ENCODE results near the gene CCDC30. TPM values are rescaled to one million over a fixed set of nuclear protein-coding genes. Genes with fewer than 3 reads are reported as not detected.

The CCDC30 gene
- total RNA-seq, 4 donors from 2014 or later, result 1.1 to 2.7 (median 2.5) TPM

GRCh38 chr1:42450061-42450460 lies 13.0 kb upstream of the CCDC30 start:
- H3K9me3 ChIP-seq, result no peaks in the 10 kb centered on the region
- no peak overlapping the region for H3K4me3 ChIP-seq
- H3K36me3 ChIP-seq, result no peaks in the 10 kb centered on the region
- no peak for ATAC-seq
- TF ChIP-seq EP300 (IDR thresholded peaks at IDR 0.05) (no peak), CTCF (IDR thresholded peaks at IDR 0.05) (no peak), POLR2A (IDR thresholded peaks at IDR 0.05) (no peak), POLR2AphosphoS5 (IDR thresholded peaks at IDR 0.05) (no peak)
- H3K27me3 ChIP-seq, result no peaks in the 10 kb centered on the region
- H3K27ac ChIP-seq, result no peak overlapping the region
- peaks cover 0 to 3% (median 0%) of the 10 kb centered on the region in 3 donors for H3K4me1 ChIP-seq
- WGBS, 2 donors (ENCODE audit: low coverage in 1 of 2), result 63 to 100% methylated on average over 1 of the region's 1 CpG

GRCh38 chr1:42453386-42453785 lies 9.7 kb upstream of the CCDC30 start:
- Histone ChIP-seq H3K27me3 (no peaks in the 10 kb centered on the region), H3K4me1 (peaks cover 0 to 28% (median 9%) of the 10 kb centered on the region in 3 donors), H3K27ac (no peak overlapping the region), H3K9me3 (no peaks in the 10 kb centered on the region), H3K4me3 (no peak overlapping the region), H3K36me3 (peaks cover 0 to 6% of the 10 kb centered on the region in 2 donors)
- TF ChIP-seq EP300 (IDR thresholded peaks at IDR 0.05), result no peak
- TF ChIP-seq POLR2AphosphoS5 (IDR thresholded peaks at IDR 0.05), result no peak
- no peak for TF ChIP-seq CTCF (IDR thresholded peaks at IDR 0.05)
- no peak for TF ChIP-seq POLR2A (IDR thresholded peaks at IDR 0.05)
- no peak for ATAC-seq
- 77 to 78% methylated on average over 4 of the region's 4 CpGs for WGBS, 2 donors (ENCODE audit: low coverage in 1 of 2)

GRCh38 chr1:42454403-42454802 lies 8.7 kb upstream of the CCDC30 start:
- 95 to 100% methylated on average over 5 of the region's 5 CpGs for WGBS, 2 donors (ENCODE audit: low coverage in 1 of 2)

GRCh38 chr1:42456010-42456753 lies 6.9 kb upstream of the CCDC30 start, which contains the start of the genes PPCS and ZMYND12:
PPCS (plus strand) TSS chr1:42456543; CDS start chr1:42456566, 23 bp downstream.
ZMYND12 (minus strand) TSS chr1:42456022; CDS start chr1:42455997, 25 bp downstream.
- 0% methylated on average over 11 to 17 of the region's 66 CpGs for WGBS, 2 donors (ENCODE audit: low coverage in 1 of 2)

More at GRCh38 chr1:42454403-42454802, 8.7 kb upstream of the CCDC30 start:
- Histone ChIP-seq H3K27ac (no peak overlapping the region), H3K27me3 (no peaks in the 10 kb centered on the region), H3K9me3 (no peaks in the 10 kb centered on the region), H3K4me1 (peaks cover 0 to 31% (median 9%) of the 10 kb centered on the region in 3 donors), H3K4me3 (no peak overlapping the region), H3K36me3 (peaks cover 0 to 15% of the 10 kb centered on the region in 2 donors)
- TF ChIP-seq EP300 (IDR thresholded peaks at IDR 0.05) (no peak), POLR2AphosphoS5 (IDR thresholded peaks at IDR 0.05) (no peak), CTCF (IDR thresholded peaks at IDR 0.05) (no peak), POLR2A (IDR thresholded peaks at IDR 0.05) (no peak)
- ATAC-seq, result no peak

More at GRCh38 chr1:42456010-42456753, 6.9 kb upstream of the CCDC30 start, which contains the start of the genes PPCS and ZMYND12:
- peak; percentile 94 for ATAC-seq
- Histone ChIP-seq H3K27ac (peak within 1 kb of the TSS; percentile 69 to 94 (median 89)), H3K9me3 (no peaks in the 10 kb centered on the region), H3K4me1 (peaks cover 0 to 31% (median 9%) of the 10 kb centered on the region in 3 donors), H3K27me3 (no peaks in the 10 kb centered on the region), H3K4me3 (peak within 1 kb of the TSS; percentile 75 to 84), H3K36me3 (peaks cover 0 to 33% of the 10 kb centered on the region in 2 donors)
- peak; percentile 62 to 69 for TF ChIP-seq POLR2A (IDR thresholded peaks at IDR 0.05)
- TF ChIP-seq POLR2AphosphoS5 (IDR thresholded peaks at IDR 0.05), result peak; percentile 60
- no peak for TF ChIP-seq EP300 (IDR thresholded peaks at IDR 0.05)
- peak in 2 of 4 experiments; percentile 42 to 44 for TF ChIP-seq CTCF (IDR thresholded peaks at IDR 0.05)
